ENCODE results near the gene HES3. TPM values are rescaled to one million over a fixed set of nuclear protein-coding genes. Genes with fewer than 3 reads are reported as not detected.

HES3 gene
- total and polyA plus RNA-seq, 3 donors from 2014 or later: not detected

DNA sequence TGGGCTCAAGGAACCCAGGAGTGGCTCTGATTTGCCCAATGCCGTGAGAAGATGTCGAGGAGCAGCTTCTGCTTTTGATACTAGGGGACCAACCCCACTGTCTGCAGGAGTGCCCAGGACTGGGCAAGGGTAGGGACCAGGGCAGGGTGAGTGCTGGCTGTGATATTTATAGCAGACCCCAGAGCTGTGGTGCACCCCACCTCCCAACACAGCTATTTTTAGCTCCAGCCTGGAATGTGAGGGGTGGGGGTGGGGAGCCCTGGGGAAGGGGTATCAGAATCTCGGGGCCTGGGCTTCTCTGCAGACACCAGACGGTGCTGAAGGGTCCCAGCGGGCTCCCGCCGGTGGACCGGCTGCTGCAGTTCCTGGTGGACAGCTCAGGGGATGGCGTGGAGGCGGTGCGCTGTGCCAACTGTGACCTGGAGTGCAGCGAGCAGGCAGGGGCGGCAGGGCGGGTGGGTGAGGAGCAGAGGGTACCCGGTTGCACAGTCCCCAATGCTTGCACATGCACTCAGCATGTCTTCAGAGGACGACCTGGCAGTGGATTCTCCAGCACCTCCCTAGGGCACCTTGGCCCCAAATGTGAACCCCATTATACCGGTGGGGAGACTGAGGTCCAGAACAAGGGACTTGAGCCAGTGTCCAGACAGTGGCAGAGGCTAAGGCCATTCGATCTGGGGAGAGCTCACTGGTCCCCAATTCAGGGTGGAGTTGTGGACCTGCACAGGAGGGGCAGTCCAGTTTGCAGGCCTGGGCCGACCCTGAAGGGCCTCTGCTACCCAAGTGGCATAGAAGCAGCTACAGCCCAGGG, 36.7 kb upstream of the HES3 start:
- Histone ChIP-seq H3K4me1 (peaks cover 6% of the 10 kb centered on the region), H3K27me3 (no peaks in the 10 kb centered on the region), H3K27ac (no peak overlapping the region), H3K4me3 (no peak overlapping the region), H3K9me3 (no peaks in the 10 kb centered on the region), H3K36me3 (ENCODE audit: low read depth, missing control alignments) (no peaks in the 10 kb centered on the region)
- intact Hi-C loops (cut with DNase I; ENCODE audit: low total_unique reads): no loop called here
- no peak for DNase-seq
- TF ChIP-seq, protein P1, sequence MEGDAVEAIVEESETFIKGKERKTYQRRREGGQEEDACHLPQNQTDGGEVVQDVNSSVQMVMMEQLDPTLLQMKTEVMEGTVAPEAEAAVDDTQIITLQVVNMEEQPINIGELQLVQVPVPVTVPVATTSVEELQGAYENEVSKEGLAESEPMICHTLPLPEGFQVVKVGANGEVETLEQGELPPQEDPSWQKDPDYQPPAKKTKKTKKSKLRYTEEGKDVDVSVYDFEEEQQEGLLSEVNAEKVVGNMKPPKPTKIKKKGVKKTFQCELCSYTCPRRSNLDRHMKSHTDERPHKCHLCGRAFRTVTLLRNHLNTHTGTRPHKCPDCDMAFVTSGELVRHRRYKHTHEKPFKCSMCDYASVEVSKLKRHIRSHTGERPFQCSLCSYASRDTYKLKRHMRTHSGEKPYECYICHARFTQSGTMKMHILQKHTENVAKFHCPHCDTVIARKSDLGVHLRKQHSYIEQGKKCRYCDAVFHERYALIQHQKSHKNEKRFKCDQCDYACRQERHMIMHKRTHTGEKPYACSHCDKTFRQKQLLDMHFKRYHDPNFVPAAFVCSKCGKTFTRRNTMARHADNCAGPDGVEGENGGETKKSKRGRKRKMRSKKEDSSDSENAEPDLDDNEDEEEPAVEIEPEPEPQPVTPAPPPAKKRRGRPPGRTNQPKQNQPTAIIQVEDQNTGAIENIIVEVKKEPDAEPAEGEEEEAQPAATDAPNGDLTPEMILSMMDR (IDR thresholded peaks at IDR 0.05): no peak
- WGBS, 2 donors: 75 to 85% methylated on average over 16 to 19 of the region's 19 CpGs

DNA sequence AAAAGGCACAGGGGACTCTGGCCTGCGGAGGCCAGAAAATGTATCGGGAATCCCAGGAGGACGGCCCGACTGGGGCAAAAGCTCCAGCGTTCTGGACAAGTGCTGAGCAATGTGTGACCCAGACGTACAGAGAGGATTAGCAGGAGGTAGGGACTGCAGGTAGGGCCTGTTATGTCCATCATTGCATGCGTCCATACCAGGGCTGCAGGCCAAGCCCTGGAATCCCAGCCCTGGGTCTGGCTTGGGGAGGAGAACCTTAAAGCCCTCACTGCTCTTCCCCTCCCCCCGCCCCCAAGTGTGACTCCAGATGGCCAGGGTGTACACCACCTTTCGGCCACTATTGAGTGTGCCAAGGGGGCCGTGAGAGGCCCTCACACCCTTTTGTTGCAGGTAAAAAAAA, 36.1 kb upstream of the HES3 start:
- Histone ChIP-seq H3K4me1 (peaks cover 6% of the 10 kb centered on the region), H3K36me3 (ENCODE audit: low read depth, missing control alignments) (no peaks in the 10 kb centered on the region), H3K27me3 (no peaks in the 10 kb centered on the region), H3K4me3 (no peak overlapping the region), H3K9me3 (no peaks in the 10 kb centered on the region), H3K27ac (no peak overlapping the region)
- no peak for TF ChIP-seq POLR2A (IDR thresholded peaks at IDR 0.05)
- TF ChIP-seq, protein P1 (IDR thresholded peaks at IDR 0.05): no peak
- no peak for DNase-seq
- intact Hi-C loops (cut with DNase I; ENCODE audit: low total_unique reads): no loop called here
- WGBS, 2 donors: 50 to 80% methylated on average over 1 to 10 of the region's 10 CpGs

DNA sequence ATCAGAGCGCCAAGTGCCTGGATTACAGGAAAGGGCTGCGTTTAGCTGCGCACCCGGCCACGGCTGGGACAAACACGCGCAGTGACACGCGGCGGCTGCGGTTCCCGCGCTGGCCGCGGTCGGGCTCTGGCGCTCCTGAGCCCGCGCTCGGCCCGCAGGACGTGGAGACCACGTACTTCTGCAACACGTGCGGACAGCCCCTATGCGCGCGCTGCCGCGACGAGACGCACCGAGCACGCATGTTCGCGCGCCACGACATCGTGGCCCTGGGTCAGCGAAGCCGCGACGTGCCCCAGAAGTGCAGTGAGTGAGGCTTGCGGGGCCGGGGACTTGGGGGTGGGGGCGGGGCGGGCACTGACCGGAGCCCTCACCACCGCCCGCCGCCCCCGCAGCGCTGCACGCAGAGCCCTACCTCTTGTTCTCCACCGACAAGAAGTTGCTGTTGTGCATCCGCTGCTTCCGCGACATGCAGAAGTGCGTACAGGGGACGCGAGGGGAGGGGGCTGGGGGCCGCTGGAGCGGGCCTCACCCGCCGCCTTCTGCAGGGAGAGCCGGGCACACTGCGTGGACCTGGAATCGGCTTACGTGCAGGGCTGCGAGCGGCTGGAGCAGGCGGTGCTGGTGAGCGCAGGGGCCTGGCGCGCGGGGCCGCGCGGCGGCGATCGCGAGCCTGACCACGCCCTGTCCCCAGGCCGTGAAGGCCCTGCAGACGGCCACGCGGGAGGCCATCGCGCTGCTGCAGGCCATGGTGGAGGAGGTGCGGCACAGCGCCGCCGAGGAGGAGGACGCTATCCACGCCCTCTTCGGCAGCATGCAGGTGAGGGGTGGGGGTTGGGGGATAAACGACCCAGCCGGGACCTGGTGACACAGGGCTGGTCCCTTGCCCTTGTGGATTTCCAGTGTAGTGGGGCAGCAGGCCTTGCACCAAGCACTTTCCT, 35.0 kb upstream of the HES3 start:
- H3K36me3 ChIP-seq (ENCODE audit: low read depth, missing control alignments): no peaks in the 10 kb centered on the region
- 11 to 12% methylated on average over 13 to 43 of the region's 99 CpGs for WGBS, 2 donors
- no peaks in the 10 kb centered on the region for H3K27me3 ChIP-seq
- no peaks in the 10 kb centered on the region for H3K9me3 ChIP-seq
- intact Hi-C loops (cut with DNase I; ENCODE audit: low total_unique reads): no loop called here
- H3K4me1 ChIP-seq: peaks cover 6% of the 10 kb centered on the region
- H3K4me3 ChIP-seq: peak overlapping the region; percentile 12 to 38
- H3K27ac ChIP-seq: no peak overlapping the region
- TF ChIP-seq, protein P1 (IDR thresholded peaks at IDR 0.05): peak in 2 of 3 experiments; percentile 68 to 73
- TF ChIP-seq POLR2A (IDR thresholded peaks at IDR 0.05): no peak
- DNase-seq: peak; percentile 30

DNA sequence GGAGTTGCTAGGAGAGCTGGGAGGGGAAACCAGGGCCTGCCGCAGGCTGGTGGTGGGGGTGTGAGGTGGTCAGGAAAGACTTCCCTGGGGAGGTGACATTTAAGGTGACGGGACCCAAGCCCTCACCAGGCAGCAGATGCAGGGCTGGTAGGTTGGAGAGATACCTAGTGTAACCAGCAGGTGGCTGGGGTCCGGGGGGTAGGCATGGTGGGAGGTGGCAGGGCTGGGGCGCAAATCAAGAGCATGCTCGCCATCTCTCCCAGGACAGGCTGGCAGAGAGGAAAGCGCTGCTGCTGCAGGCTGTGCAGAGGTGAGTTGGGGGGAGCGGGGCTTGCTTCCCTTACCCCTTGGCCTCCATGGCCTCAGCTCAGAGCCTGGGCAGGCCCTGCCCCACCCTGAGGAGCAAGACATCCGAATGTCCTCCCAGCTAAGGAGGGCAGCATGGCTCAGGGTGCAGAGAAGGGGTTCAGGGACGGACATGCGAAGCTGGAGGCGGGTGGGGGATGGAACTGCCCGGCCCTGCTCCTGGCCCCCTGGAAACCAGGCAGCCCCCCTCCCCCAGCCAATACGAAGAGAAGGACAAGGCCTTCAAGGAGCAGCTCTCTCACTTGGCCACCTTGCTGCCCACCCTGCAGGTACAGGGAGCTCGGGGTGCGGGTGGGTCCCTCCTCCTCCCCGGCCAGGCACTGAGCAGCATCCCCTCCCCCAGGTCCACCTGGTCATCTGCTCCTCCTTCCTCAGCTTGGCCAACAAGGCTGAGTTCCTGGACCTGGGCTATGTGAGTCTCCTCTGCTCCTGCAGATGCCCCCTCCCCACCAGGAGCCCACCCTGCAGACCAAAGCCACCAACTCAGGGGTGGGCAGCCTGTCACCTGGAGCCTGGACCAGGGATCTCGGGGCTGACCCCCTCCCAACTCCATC, 34.1 kb upstream of the HES3 start:
- Histone ChIP-seq H3K4me3 (no peak overlapping the region), H3K27ac (no peak overlapping the region), H3K4me1 (peaks cover 6% of the 10 kb centered on the region), H3K36me3 (ENCODE audit: low read depth, missing control alignments) (no peaks in the 10 kb centered on the region), H3K27me3 (no peaks in the 10 kb centered on the region), H3K9me3 (no peaks in the 10 kb centered on the region)
- 75 to 81% methylated on average over 13 to 17 of the region's 17 CpGs for WGBS, 2 donors
- no peak for DNase-seq
- TF ChIP-seq, protein P1 (IDR thresholded peaks at IDR 0.05): no peak
- no peak for TF ChIP-seq POLR2A (IDR thresholded peaks at IDR 0.05)
- intact Hi-C loops (cut with DNase I; ENCODE audit: low total_unique reads): no loop called here

All from testis (tissue), 3 donors.